Loucy (cell line): ENCODE measurements around the gene CLEC12A.
"Not testable (repeated sequence)": the region's sequence is repeated elsewhere in the genome, so short reads cannot be mapped to it uniquely, and the experiment has no call there.

Experiments used
- H2AFZ ChIP-seq: fragments of 200-600 bp; sonication (generic); 2 replicates; pipeline ENCODE4 v1.6.0; 2016; ENCODE audit warnings: antibody characterized with exemption, mild to moderate bottlenecking, low read length, moderate library complexity
- H3F3A ChIP-seq: fragments of 200-600 bp; 2 replicates; pipeline ENCODE4 v1.6.0; 2016; ENCODE audit warnings: antibody characterized with exemption, low read depth, mild to moderate bottlenecking
- H3K27me3 ChIP-seq: fragments of 200-600 bp; sonication (generic); 2 replicates; pipeline ENCODE4 v1.6.1; 2014; ENCODE audit warnings: low read length, mild to moderate bottlenecking; ENCODE audit not compliant: insufficient read depth, poor library complexity, severe bottlenecking
- H3K36me3 ChIP-seq: fragments of 200-600 bp; sonication (generic); 2 replicates; pipeline ENCODE4 v1.6.1; 2016; ENCODE audit warnings: low read length; ENCODE audit not compliant: insufficient read depth
- H3K4me1 ChIP-seq: fragments of 200-600 bp; sonication (generic); 2 replicates; pipeline ENCODE4 v1.5.1; 2014; ENCODE audit warnings: low read length, mild to moderate bottlenecking; ENCODE audit not compliant: insufficient read depth, poor library complexity, severe bottlenecking
- H3K4me2 ChIP-seq: fragments of 200-600 bp; sonication (generic); 2 replicates; pipeline ENCODE4 v1.6.0; 2014; ENCODE audit warnings: antibody characterized with exemption, low read length, low read depth, mild to moderate bottlenecking; ENCODE audit not compliant: poor library complexity, severe bottlenecking
- H3K4me3 ChIP-seq: fragments of 200-600 bp; sonication (generic); 2 replicates; pipeline ENCODE4 v1.5.1; 2014; ENCODE audit warnings: low read length, mild to moderate bottlenecking, mixed read lengths; ENCODE audit not compliant: poor library complexity, severe bottlenecking
- H3K79me2 ChIP-seq: fragments of 200-600 bp; sonication (generic); 2 replicates; pipeline ENCODE4 v1.6.1; 2014; ENCODE audit warnings: low read length; ENCODE audit not compliant: insufficient read depth
- H3K9ac ChIP-seq: fragments of 200-600 bp; sonication (generic); 2 replicates; pipeline ENCODE4 v1.6.0; 2014; ENCODE audit warnings: mild to moderate bottlenecking, low read depth, low read length, moderate library complexity; ENCODE audit not compliant: poor library complexity, severe bottlenecking
- H3K9me2 ChIP-seq: fragments of 200-600 bp; sonication (generic); replicated peaks from 2 replicates; pipeline ENCODE4 v1.6.1; 2016; ENCODE audit warnings: low read depth, low read length, mixed read lengths
- H3K9me3 ChIP-seq: fragments of 200-600 bp; sonication (generic); 2 replicates; pipeline ENCODE4 v1.6.1; 2014; ENCODE audit warnings: mild to moderate bottlenecking, antibody characterized with exemption, low read length, low read depth; ENCODE audit not compliant: insufficient read depth
- H4K20me1 ChIP-seq: fragments of 200-600 bp; sonication (generic); 2 replicates; pipeline ENCODE4 v1.6.0; 2014; ENCODE audit warnings: antibody characterized with exemption, low read length, mild to moderate bottlenecking; ENCODE audit not compliant: insufficient read depth, poor library complexity, severe bottlenecking
- CTCF ChIP-seq: fragments of 200-600 bp; sonication (generic); conservative IDR thresholded peaks from 2 replicates; pipeline ENCODE4 v1.5.1; 2014; ENCODE audit warnings: mild to moderate bottlenecking, antibody characterized with exemption, low read length
- EZH2phosphoT487 ChIP-seq: fragments of 200-600 bp; IDR thresholded peaks from 2 replicates; pipeline ENCODE4 v1.6.1; 2018; ENCODE audit warnings: antibody characterized with exemption, mild to moderate bottlenecking, moderate library complexity, borderline replicate concordance

The CLEC12A gene

GRCh38 chr12:10025236-10025635, 54.0 kb downstream of the CLEC12A start:
- H3K4me2 ChIP-seq = no peak overlapping the region

GRCh38 chr12:10026666-10027065, 55.5 kb downstream of the CLEC12A start:
- not testable (repeated sequence) for H3K9me2 ChIP-seq, H2AFZ ChIP-seq, H3K4me1 ChIP-seq, H3K27me3 ChIP-seq, H3F3A ChIP-seq, H4K20me1 ChIP-seq, H3K79me2 ChIP-seq, H3K9ac ChIP-seq, H3K36me3 ChIP-seq, H3K4me2 ChIP-seq, H3K4me3 ChIP-seq, H3K9me3 ChIP-seq

More at GRCh38 chr12:10025236-10025635, 54.0 kb downstream of the CLEC12A start:
- Histone ChIP-seq H3K79me2 (no peaks in the 10 kb centered on the region), H3K9me3 (no peaks in the 10 kb centered on the region), H3F3A (no peaks in the 10 kb centered on the region), H2AFZ (no peak overlapping the region), H3K9me2 (no peaks in the 10 kb centered on the region), H3K27me3 (no peaks in the 10 kb centered on the region), H4K20me1 (no peaks in the 10 kb centered on the region), H3K9ac (no peak overlapping the region), H3K4me1 (no peaks in the 10 kb centered on the region), H3K4me3 (no peak overlapping the region), H3K36me3 (no peaks in the 10 kb centered on the region)
- no peak for TF ChIP-seq CTCF
- no peak for TF ChIP-seq EZH2phosphoT487

GRCh38 chr12:10027311-10027710, 56.1 kb downstream of the CLEC12A start:
- Histone ChIP-seq H3K4me2 (no peak overlapping the region), H3K9me3 (no peaks in the 10 kb centered on the region), H3K4me3 (no peak overlapping the region), H4K20me1 (no peaks in the 10 kb centered on the region), H3K27me3 (no peaks in the 10 kb centered on the region), H3K9ac (no peak overlapping the region), H2AFZ (no peak overlapping the region), H3K36me3 (no peaks in the 10 kb centered on the region), H3K4me1 (no peaks in the 10 kb centered on the region), H3K79me2 (no peaks in the 10 kb centered on the region), H3F3A (no peaks in the 10 kb centered on the region), H3K9me2 (no peaks in the 10 kb centered on the region)
- no peak for TF ChIP-seq EZH2phosphoT487
- TF ChIP-seq CTCF = no peak

GRCh38 chr12:10027721-10028120, 56.5 kb downstream of the CLEC12A start:
- Histone ChIP-seq H3K4me2 (no peak overlapping the region), H4K20me1 (no peaks in the 10 kb centered on the region), H3K9me2 (no peaks in the 10 kb centered on the region), H3K79me2 (no peaks in the 10 kb centered on the region), H3K36me3 (no peaks in the 10 kb centered on the region), H3K9ac (no peak overlapping the region), H3K4me1 (no peaks in the 10 kb centered on the region), H2AFZ (no peak overlapping the region), H3K9me3 (no peaks in the 10 kb centered on the region), H3K27me3 (no peaks in the 10 kb centered on the region), H3K4me3 (no peak overlapping the region), H3F3A (no peaks in the 10 kb centered on the region)
- TF ChIP-seq CTCF (no peak), EZH2phosphoT487 (no peak)
